Measurements from ENCODE around the gene CDKN2D. TPM values are rescaled to one million over a fixed set of nuclear protein-coding genes. Genes with fewer than 3 reads are reported as not detected.
"Not testable (repeated sequence)": the region's sequence is repeated elsewhere in the genome, so short reads cannot be mapped to it uniquely, and the experiment has no call there.

CDKN2D gene
- total RNA-seq, 1 experiment from 2014 or later, result 4.4 TPM

GRCh38 chr19:10552510-10553053 is 16.2 kb downstream of the CDKN2D start:
- CTCF ChIA-PET, result interaction anchor here (0.8 kb wide), 1 partner anchor 74 kb away, joined by 3 read pairs; no protein-coding TSS in a partner anchor
- no peaks in the 10 kb centered on the region for H3K9me3 Mint-ChIP-seq (ENCODE audit: low read depth, unreplicated experiment)
- intact Hi-C loops (cut with micrococcal nuclease; ENCODE audit: unreplicated experiment), result no loop called here
- no peak overlapping the region for H3K4me3 Mint-ChIP-seq (ENCODE audit: low read depth, unreplicated experiment)
- no peak for TF ChIP-seq CTCF (IDR thresholded peaks at IDR 0.05; ENCODE audit: unreplicated experiment)
- BruUV-seq (replicated peaks), result no TSS peak
- H3K27me3 Mint-ChIP-seq (ENCODE audit: unreplicated experiment), result no peaks in the 10 kb centered on the region
- H3K27ac Mint-ChIP-seq (ENCODE audit: unreplicated experiment), result no peak overlapping the region
- peaks cover 27% of the 10 kb centered on the region for H3K36me3 Mint-ChIP-seq (ENCODE audit: insufficient read depth, unreplicated experiment)
- no peaks in the 10 kb centered on the region for H3K4me1 Mint-ChIP-seq (ENCODE audit: low read depth, unreplicated experiment)
- no peak for DNase-seq

- Mint-ChIP-seq H3K4me3 (ENCODE audit: low read depth, unreplicated experiment) (no peak overlapping the region), H3K4me1 (ENCODE audit: low read depth, unreplicated experiment) (no peaks in the 10 kb centered on the region), H3K27me3 (ENCODE audit: unreplicated experiment) (no peaks in the 10 kb centered on the region), H3K36me3 (ENCODE audit: insufficient read depth, unreplicated experiment) (peaks cover 25% of the 10 kb centered on the region), H3K27ac (ENCODE audit: unreplicated experiment) (no peak overlapping the region), H3K9me3 (ENCODE audit: low read depth, unreplicated experiment) (no peaks in the 10 kb centered on the region)
- BruUV-seq (replicated peaks), result no TSS peak
- DNase-seq, result peak; percentile 20
- intact Hi-C loops (cut with micrococcal nuclease; ENCODE audit: unreplicated experiment), result no loop called here
- CTCF ChIA-PET, result interaction anchor here (0.7 kb wide), 1 partner anchor 34 kb away, joined by 4 read pairs; no protein-coding TSS in a partner anchor
- no peak for TF ChIP-seq CTCF (IDR thresholded peaks at IDR 0.05; ENCODE audit: unreplicated experiment)
Measured at GRCh38 chr19:10551698-10552301, 17.0 kb downstream of the CDKN2D start.

GRCh38 chr19:10551006-10551405 is 17.8 kb downstream of the CDKN2D start:
- H3K9me3 Mint-ChIP-seq (ENCODE audit: low read depth, unreplicated experiment); H3K4me1 Mint-ChIP-seq (ENCODE audit: low read depth, unreplicated experiment); intact Hi-C loops (cut with micrococcal nuclease; ENCODE audit: unreplicated experiment); H3K27ac Mint-ChIP-seq (ENCODE audit: unreplicated experiment); H3K27me3 Mint-ChIP-seq (ENCODE audit: unreplicated experiment); BruUV-seq (replicated peaks); DNase-seq; H3K4me3 Mint-ChIP-seq (ENCODE audit: low read depth, unreplicated experiment): not testable (repeated sequence)
- CTCF ChIA-PET, result interaction anchor here (0.7 kb wide), 1 partner anchor 33 kb away, joined by 4 read pairs; no protein-coding TSS in a partner anchor
- H3K36me3 Mint-ChIP-seq (ENCODE audit: insufficient read depth, unreplicated experiment), result peaks cover 25% of the 10 kb centered on the region

- TF ChIP-seq CTCF (IDR thresholded peaks at IDR 0.05; ENCODE audit: unreplicated experiment), result no peak
- BruUV-seq (replicated peaks), result no TSS peak
- Mint-ChIP-seq H3K9me3 (ENCODE audit: low read depth, unreplicated experiment) (no peaks in the 10 kb centered on the region), H3K4me3 (ENCODE audit: low read depth, unreplicated experiment) (no peak overlapping the region), H3K36me3 (ENCODE audit: insufficient read depth, unreplicated experiment) (peaks cover 25% of the 10 kb centered on the region), H3K27ac (ENCODE audit: unreplicated experiment) (no peak overlapping the region), H3K27me3 (ENCODE audit: unreplicated experiment) (no peaks in the 10 kb centered on the region), H3K4me1 (ENCODE audit: low read depth, unreplicated experiment) (no peaks in the 10 kb centered on the region)
- intact Hi-C loops (cut with micrococcal nuclease; ENCODE audit: unreplicated experiment), result no loop called here
- CTCF ChIA-PET, result no interaction called here
- DNase-seq, result no peak
Measured at GRCh38 chr19:10550336-10550735, 18.4 kb downstream of the CDKN2D start.

GRCh38 chr19:10549733-10550132 is 19.0 kb downstream of the CDKN2D start:
- Mint-ChIP-seq H3K4me3 (ENCODE audit: low read depth, unreplicated experiment) (no peak overlapping the region), H3K36me3 (ENCODE audit: insufficient read depth, unreplicated experiment) (peaks cover 29% of the 10 kb centered on the region), H3K27ac (ENCODE audit: unreplicated experiment) (no peak overlapping the region), H3K9me3 (ENCODE audit: low read depth, unreplicated experiment) (no peaks in the 10 kb centered on the region), H3K27me3 (ENCODE audit: unreplicated experiment) (no peaks in the 10 kb centered on the region), H3K4me1 (ENCODE audit: low read depth, unreplicated experiment) (no peaks in the 10 kb centered on the region)
- CTCF ChIA-PET, result no interaction called here
- TF ChIP-seq CTCF (IDR thresholded peaks at IDR 0.05; ENCODE audit: unreplicated experiment), result no peak
- intact Hi-C loops (cut with micrococcal nuclease; ENCODE audit: unreplicated experiment), result no loop called here
- no peak for DNase-seq
- no TSS peak for BruUV-seq (replicated peaks)

Data from Calu3 (cell line).